Right lobe of liver (tissue), 4 donors: ENCODE data around the gene ADGRF5.

Source experiments
- CTCF ChIP-seq, 4 donors: fragments of 200-600 bp in 3 of 4; fragments of 450-650 bp in 1 of 4; IDR thresholded peaks; one replicate each; pipeline versions ENCODE4 v1.5.1 to v1.8.0; 2016 to 2022; ENCODE audit warnings: antibody characterized with exemption in 4 of 4, mild to moderate bottlenecking in 2 of 4
- POLR2A ChIP-seq: fragments of 450-650 bp; IDR thresholded peaks from one replicate; pipeline ENCODE4 v1.6.1; 2017; ENCODE audit warnings: antibody characterized with exemption, mild to moderate bottlenecking
- donor health status: DM: no; HTN: no; CAD: no.
- donor health status: DM: no; HTN: no; CAD: no.
- donor health status: DM: no; HTN: yes; CAD: no.

GRCh38 chr6:46879003-46879402, 42.7 kb downstream of the ADGRF5 start:
- TF ChIP-seq CTCF (IDR thresholded peaks at IDR 0.05) (no peak), POLR2A (no peak)
